Osteoblast (primary cell): ENCODE data around the gene CCDC68. TPM values are rescaled to one million over a fixed set of nuclear protein-coding genes. Genes with fewer than 3 reads are reported as not detected.

Experiments used
- DNase-seq: peaks from one replicate; pipeline ENCODE4 v3.0.0; 2011; ENCODE audit warnings: low spot score, mixed read lengths; ENCODE audit not compliant: insufficient read length; ENCODE audit errors: missing footprints
- H2AFZ ChIP-seq: 2 replicates; pipeline ENCODE4 v1.6.0; 2011; ENCODE audit warnings: mild to moderate bottlenecking, low read length
- H3K27ac ChIP-seq: 2 replicates; pipeline ENCODE4 v1.5.1; 2011; ENCODE audit warnings: mild to moderate bottlenecking, low read depth, low read length, moderate library complexity
- H3K27me3 ChIP-seq: 2 replicates; pipeline ENCODE4 v1.6.0; 2012; ENCODE audit warnings: mild to moderate bottlenecking, control low read depth, inconsistent platforms, low read length, moderate library complexity; ENCODE audit not compliant: insufficient read depth
- H3K36me3 ChIP-seq: 2 replicates; pipeline ENCODE4 v1.5.1; 2011; ENCODE audit warnings: mild to moderate bottlenecking, low read length, control low read depth, moderate library complexity; ENCODE audit not compliant: insufficient read depth
- H3K4me1 ChIP-seq: 2 replicates; pipeline ENCODE4 v1.5.1; 2011; ENCODE audit warnings: mild to moderate bottlenecking, low read length, control low read depth, moderate library complexity; ENCODE audit not compliant: insufficient read depth
- H3K4me2 ChIP-seq: 2 replicates; pipeline ENCODE4 v1.6.0; 2011; ENCODE audit warnings: mild to moderate bottlenecking, low read length; ENCODE audit not compliant: insufficient read depth
- H3K4me3 ChIP-seq: fragments of 200-600 bp; sonication (generic); 3 replicates; pipeline ENCODE4 v1.5.1; 2012; ENCODE audit warnings: mild to moderate bottlenecking, low read length, inconsistent platforms; ENCODE audit not compliant: insufficient read depth
- H3K79me2 ChIP-seq: 2 replicates; pipeline ENCODE4 v1.6.0; 2012; ENCODE audit warnings: mild to moderate bottlenecking, low read length, control low read depth, inconsistent platforms; ENCODE audit not compliant: insufficient read depth
- H3K9me3 ChIP-seq: 2 replicates; pipeline ENCODE4 v1.5.1; 2011; ENCODE audit warnings: low read depth, low read length, control low read depth
- H4K20me1 ChIP-seq: 2 replicates; pipeline ENCODE4 v1.6.0; 2012; ENCODE audit warnings: mild to moderate bottlenecking, low read length, control low read depth; ENCODE audit not compliant: insufficient read depth
- total RNA-seq: library from RNA; depleted of rRNA; stranded (reverse); fragments of >200 nt; gene quantifications from 2 replicates; pipeline ENCODE4 v1.2.3, GENCODE V29; 2012
- TF ChIP-seq, protein P1 (sequence below): IDR thresholded peaks from 2 replicates; pipeline ENCODE4 v1.5.1; 2011; ENCODE audit warnings: mild to moderate bottlenecking, low read depth, low read length, moderate library complexity; ENCODE audit errors: extremely low read depth

The CCDC68 gene
- total RNA-seq, 1 donor, result 9.0 TPM

DNA sequence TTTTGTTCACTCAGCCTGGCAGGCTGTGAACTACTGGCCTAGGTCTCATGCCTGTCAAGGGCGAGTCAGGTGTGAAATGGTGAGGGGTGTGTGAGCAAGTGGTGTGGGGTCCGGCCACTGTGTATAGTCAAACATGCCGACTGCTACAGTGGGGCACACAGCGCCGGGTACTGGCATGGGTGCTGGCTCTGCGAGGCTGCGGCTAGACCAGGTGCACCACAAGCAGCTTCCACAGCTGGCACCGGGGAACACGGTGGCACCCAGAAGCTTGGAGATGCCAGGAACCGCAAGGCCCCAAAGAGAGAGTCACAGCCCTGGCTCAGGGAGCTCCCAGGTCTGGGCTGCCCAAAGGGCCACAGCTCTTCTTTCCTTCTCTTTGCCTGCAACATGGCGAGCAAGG lies 49.7 kb downstream of the CCDC68 start:
- TF ChIP-seq, protein P1, sequence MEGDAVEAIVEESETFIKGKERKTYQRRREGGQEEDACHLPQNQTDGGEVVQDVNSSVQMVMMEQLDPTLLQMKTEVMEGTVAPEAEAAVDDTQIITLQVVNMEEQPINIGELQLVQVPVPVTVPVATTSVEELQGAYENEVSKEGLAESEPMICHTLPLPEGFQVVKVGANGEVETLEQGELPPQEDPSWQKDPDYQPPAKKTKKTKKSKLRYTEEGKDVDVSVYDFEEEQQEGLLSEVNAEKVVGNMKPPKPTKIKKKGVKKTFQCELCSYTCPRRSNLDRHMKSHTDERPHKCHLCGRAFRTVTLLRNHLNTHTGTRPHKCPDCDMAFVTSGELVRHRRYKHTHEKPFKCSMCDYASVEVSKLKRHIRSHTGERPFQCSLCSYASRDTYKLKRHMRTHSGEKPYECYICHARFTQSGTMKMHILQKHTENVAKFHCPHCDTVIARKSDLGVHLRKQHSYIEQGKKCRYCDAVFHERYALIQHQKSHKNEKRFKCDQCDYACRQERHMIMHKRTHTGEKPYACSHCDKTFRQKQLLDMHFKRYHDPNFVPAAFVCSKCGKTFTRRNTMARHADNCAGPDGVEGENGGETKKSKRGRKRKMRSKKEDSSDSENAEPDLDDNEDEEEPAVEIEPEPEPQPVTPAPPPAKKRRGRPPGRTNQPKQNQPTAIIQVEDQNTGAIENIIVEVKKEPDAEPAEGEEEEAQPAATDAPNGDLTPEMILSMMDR, result no peak
- Histone ChIP-seq H4K20me1 (no peaks in the 10 kb centered on the region), H3K4me2 (no peak overlapping the region), H3K4me3 (no peak overlapping the region), H3K9me3 (no peaks in the 10 kb centered on the region), H3K36me3 (no peaks in the 10 kb centered on the region), H2AFZ (no peak overlapping the region), H3K27me3 (no peaks in the 10 kb centered on the region), H3K4me1 (peaks cover 8% of the 10 kb centered on the region), H3K79me2 (no peaks in the 10 kb centered on the region), H3K27ac (no peak overlapping the region)
- DNase-seq, result no peak

DNA sequence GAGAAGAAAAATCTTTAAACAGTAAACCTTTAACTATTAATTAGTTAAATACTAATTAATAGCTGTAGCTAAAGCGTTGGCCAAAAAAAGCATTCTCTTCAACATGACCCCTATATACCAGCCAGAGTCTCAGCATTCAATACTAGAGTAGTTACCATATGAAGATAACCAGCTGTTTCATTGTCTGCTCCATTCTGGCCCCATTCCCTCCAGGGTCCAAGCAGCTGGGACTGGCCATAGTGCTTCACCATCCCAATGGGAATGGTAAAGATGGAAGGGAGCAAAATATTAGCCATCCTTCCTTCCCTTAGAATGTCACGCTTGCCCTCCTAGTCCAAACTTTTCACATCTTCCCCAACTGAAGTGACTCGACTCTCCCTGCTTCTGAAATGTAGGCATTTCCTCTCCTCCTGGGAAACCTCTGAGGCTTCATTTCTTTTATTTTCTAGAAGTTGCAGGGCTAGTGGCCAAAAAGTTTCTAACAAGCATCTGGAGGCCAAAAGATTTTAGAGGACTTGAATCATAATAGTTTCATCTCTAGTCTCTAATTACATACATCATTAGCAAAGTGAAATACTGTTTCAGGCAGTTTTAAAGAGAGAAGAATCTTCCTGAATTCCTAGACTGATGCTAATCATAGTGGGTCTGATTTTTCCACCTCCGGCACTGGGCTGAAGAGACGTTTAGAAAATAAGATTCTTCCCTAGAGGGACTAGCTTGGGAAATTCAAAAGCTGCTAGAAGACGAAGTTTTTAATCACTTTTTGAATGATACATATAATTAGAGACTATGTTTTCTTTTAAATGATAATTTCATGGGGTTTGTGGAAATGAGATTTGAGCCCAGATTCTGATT lies 52.7 kb downstream of the CCDC68 start:
- H3K4me2 ChIP-seq, result peak overlapping the region; percentile 23
- DNase-seq, result peak; percentile 58
- H3K4me3 ChIP-seq, result no peak overlapping the region
- H2AFZ ChIP-seq, result peak overlapping the region; percentile 11
- H4K20me1 ChIP-seq, result no peaks in the 10 kb centered on the region
- H3K4me1 ChIP-seq, result peaks cover 8% of the 10 kb centered on the region
- no peaks in the 10 kb centered on the region for H3K9me3 ChIP-seq
- H3K36me3 ChIP-seq, result no peaks in the 10 kb centered on the region
- no peaks in the 10 kb centered on the region for H3K27me3 ChIP-seq
- H3K79me2 ChIP-seq, result no peaks in the 10 kb centered on the region
- TF ChIP-seq, protein P1, result no peak
- H3K27ac ChIP-seq, result no peak overlapping the region

DNA sequence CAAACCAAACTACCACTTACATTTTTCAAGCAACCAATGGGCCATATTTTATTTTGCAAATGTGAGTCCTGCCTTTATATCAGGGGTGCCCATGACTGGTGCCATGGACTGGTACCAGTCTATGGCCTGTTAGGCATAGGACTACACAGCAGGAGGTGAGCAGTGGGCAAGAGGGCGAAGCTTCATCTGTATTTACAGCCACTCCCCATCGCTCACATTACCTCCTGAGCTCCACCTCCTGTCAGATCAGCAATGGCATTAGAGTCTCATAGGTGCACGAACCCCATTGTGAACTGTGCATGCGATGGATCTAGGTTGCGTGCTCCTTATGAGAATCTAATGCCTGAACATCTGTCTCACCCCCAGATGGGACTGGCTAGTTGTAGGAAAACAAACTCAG lies 53.6 kb downstream of the CCDC68 start:
- Histone ChIP-seq H3K4me1 (peaks cover 8% of the 10 kb centered on the region), H3K79me2 (no peaks in the 10 kb centered on the region), H3K4me2 (no peak overlapping the region), H3K4me3 (no peak overlapping the region), H3K9me3 (no peaks in the 10 kb centered on the region), H3K27ac (no peak overlapping the region), H2AFZ (no peak overlapping the region), H3K27me3 (no peaks in the 10 kb centered on the region), H3K36me3 (no peaks in the 10 kb centered on the region), H4K20me1 (no peaks in the 10 kb centered on the region)
- DNase-seq, result no peak
- TF ChIP-seq, protein P1, result no peak

DNA sequence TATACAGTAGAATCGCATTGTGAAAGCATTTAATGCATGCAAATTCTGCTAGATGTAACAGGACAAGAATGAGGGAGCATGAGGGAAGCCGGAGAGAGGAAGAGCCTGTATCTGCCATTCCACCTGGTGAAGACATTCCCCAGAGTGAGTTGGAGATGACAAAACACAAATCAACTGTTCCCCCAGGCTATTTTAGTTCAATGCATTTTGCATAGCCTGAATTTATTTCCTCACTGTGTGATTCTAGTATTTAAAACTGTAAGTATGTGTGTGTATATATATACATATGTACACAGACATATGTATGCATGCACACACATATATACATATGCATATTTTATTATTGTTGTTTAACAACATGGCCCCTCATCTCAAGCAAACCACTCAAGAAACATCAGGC lies 54.7 kb downstream of the CCDC68 start:
- H3K4me1 ChIP-seq, result peaks cover 8% of the 10 kb centered on the region
- no peak overlapping the region for H3K4me2 ChIP-seq
- H3K79me2 ChIP-seq, result no peaks in the 10 kb centered on the region
- no peak overlapping the region for H3K27ac ChIP-seq
- no peak overlapping the region for H3K4me3 ChIP-seq
- no peak for DNase-seq
- no peaks in the 10 kb centered on the region for H4K20me1 ChIP-seq
- no peak overlapping the region for H2AFZ ChIP-seq
- no peaks in the 10 kb centered on the region for H3K27me3 ChIP-seq
- no peaks in the 10 kb centered on the region for H3K36me3 ChIP-seq
- TF ChIP-seq, protein P1, result no peak
- no peaks in the 10 kb centered on the region for H3K9me3 ChIP-seq
